Stimulated activated CD8-positive, alpha-beta memory T cell treated with anti-CD3 and anti-CD28 coated beads, Interleukin-4, amount 100 ng/mL, for 24 hours (primary cell): ENCODE data around the gene TBC1D10A.
"Not testable (repeated sequence)": the region's sequence is repeated elsewhere in the genome, so short reads cannot be mapped to it uniquely, and the experiment has no call there.

Source experiments
- DNase-seq: peaks from one replicate; pipeline ENCODE4 v3.0.0-alpha.2; 2020; ENCODE audit warnings: low read depth

TBC1D10A gene

GRCh38 chr22:30344447-30345200 is 17.9 kb upstream of the TBC1D10A start:
- no peak for DNase-seq

- DNase-seq: no peak
These were observed 14.4 kb upstream of the TBC1D10A start for GRCh38 chr22:30340911-30341685.

GRCh38 chr22:30338802-30339201 is 12.1 kb upstream of the TBC1D10A start:
- no peak for DNase-seq

- not testable (repeated sequence) for DNase-seq
These were observed 11.6 kb upstream of the TBC1D10A start for GRCh38 chr22:30338341-30338740.

- no peak for DNase-seq
These were observed 10.7 kb upstream of the TBC1D10A start for GRCh38 chr22:30337461-30337778.

- DNase-seq: no peak
These were observed 10.2 kb upstream of the TBC1D10A start for GRCh38 chr22:30336752-30337460.

- no peak for DNase-seq
These were observed 8.5 kb upstream of the TBC1D10A start for GRCh38 chr22:30335236-30335635.

GRCh38 chr22:30334646-30335045 is 7.9 kb upstream of the TBC1D10A start:
- no peak for DNase-seq

- no peak for DNase-seq
These were observed 7.0 kb upstream of the TBC1D10A start for GRCh38 chr22:30333707-30334087.

- no peak for DNase-seq
These were observed 6.4 kb upstream of the TBC1D10A start for GRCh38 chr22:30332994-30333706.

- DNase-seq: no peak
These were observed 5.8 kb upstream of the TBC1D10A start for GRCh38 chr22:30332551-30332950.

- no peak for DNase-seq
These were observed 1.8 kb upstream of the TBC1D10A start for GRCh38 chr22:30328466-30329049.

- no peak for DNase-seq
These were observed 1.2 kb upstream of the TBC1D10A start for GRCh38 chr22:30327864-30328345.

GRCh38 chr22:30326255-30326705 is 461 bp downstream of the TBC1D10A start:
- no peak for DNase-seq

GRCh38 chr22:30325724-30326254 is 952 bp downstream of the TBC1D10A start:
- DNase-seq: no peak

- no peak for DNase-seq
These were observed 1.5 kb downstream of the TBC1D10A start for GRCh38 chr22:30325065-30325720.

GRCh38 chr22:30324014-30324730 is 2.6 kb downstream of the TBC1D10A start:
- no peak for DNase-seq

- DNase-seq: no peak
These were observed 3.5 kb downstream of the TBC1D10A start for GRCh38 chr22:30323246-30323645.

- DNase-seq: no peak
These were observed 5.3 kb downstream of the TBC1D10A start for GRCh38 chr22:30321461-30321860.

GRCh38 chr22:30320021-30320556 is 6.7 kb downstream of the TBC1D10A start:
- no peak for DNase-seq
